Measurements from ENCODE around the gene AASDH. TPM values are rescaled to one million over a fixed set of nuclear protein-coding genes. Genes with fewer than 3 reads are reported as not detected.

Gene AASDH
- polyA plus RNA-seq, 1 of the 3 experiments (the other 2 are of a cell fraction): 4.4 TPM

DNA sequence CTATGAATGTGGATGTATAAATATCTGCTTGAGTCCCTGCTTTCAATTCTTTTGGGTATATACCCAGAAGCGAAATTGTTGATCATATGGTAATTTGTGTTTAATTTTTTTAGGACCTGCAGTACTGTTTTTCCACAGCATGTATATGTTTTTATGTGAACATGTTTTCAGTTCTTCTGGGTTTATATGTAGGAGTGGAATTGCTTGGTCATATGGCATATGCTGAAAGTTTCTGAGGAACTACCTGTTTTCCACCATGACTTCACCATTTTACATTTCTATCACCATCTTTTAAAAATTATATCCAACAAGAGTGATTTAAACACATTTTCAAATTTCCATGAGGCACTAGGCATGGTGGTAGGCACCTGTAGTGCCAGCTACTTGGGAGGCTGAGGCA is 39.9 kb upstream of the AASDH start:
- Histone ChIP-seq H3K9me2 (no peaks in the 10 kb centered on the region), H3K27me3 (ENCODE audit: insufficient read depth) (no peaks in the 10 kb centered on the region), H3K4me1 (ENCODE audit: control insufficient read depth in 1 of 2, insufficient read depth in 2 of 2, low read depth in 1 of 2, low read length in 1 of 2) (no peaks in the 10 kb centered on the region; a peak in 1 of 4 replicates), H3K9me3 (no peaks in the 10 kb centered on the region), H3K36me3 (replicated peaks in 1 of 2; ENCODE audit: control insufficient read depth in 1 of 2, insufficient read depth in 2 of 2, low read length in 1 of 2) (no peaks in the 10 kb centered on the region), H3K4me3 (ENCODE audit: low read depth in 2 of 2, low read length in 1 of 2) (no peak overlapping the region), H3K27ac (ENCODE audit: low read depth in 2 of 2, low read length in 1 of 2) (no peak overlapping the region), H3K79me2 (ENCODE audit: insufficient read depth) (peaks cover 89% of the 10 kb centered on the region), H2AFZ (ENCODE audit: low read depth) (no peak overlapping the region), H3F3A (replicated peaks; ENCODE audit: insufficient read depth) (peaks cover 10% of the 10 kb centered on the region), H4K20me1 (ENCODE audit: insufficient read depth) (no peaks in the 10 kb centered on the region), H3K4me2 (no peak overlapping the region), H3K9ac (no peak overlapping the region)
- DNase-seq: no peak
- CTCF ChIA-PET: no interaction called here
- TF ChIP-seq SIN3A (IDR thresholded peaks at IDR 0.05; ENCODE audit: borderline replicate concordance, low read depth, low read length) (no peak), MEF2A (IDR thresholded peaks at IDR 0.05; ENCODE audit: borderline replicate concordance, low read depth) (no peak), TEAD4 (IDR thresholded peaks at IDR 0.05; ENCODE audit: borderline replicate concordance, insufficient read depth) (no peak), FOSL2 (IDR thresholded peaks at IDR 0.05; ENCODE audit: borderline replicate concordance, low read depth) (no peak), MXI1 (IDR thresholded peaks at IDR 0.05; ENCODE audit: low read depth, low read length) (no peak), EP300 (IDR thresholded peaks at IDR 0.05; ENCODE audit: borderline replicate concordance in 1 of 2, low read depth in 1 of 2, low read length in 1 of 2) (no peak), NRF1 (IDR thresholded peaks at IDR 0.05; ENCODE audit: low read depth, low read length) (no peak), EZH2phosphoT487 (IDR thresholded peaks at IDR 0.05; ENCODE audit: borderline replicate concordance, low read depth) (no peak)
- TF ChIP-seq, protein P1, sequence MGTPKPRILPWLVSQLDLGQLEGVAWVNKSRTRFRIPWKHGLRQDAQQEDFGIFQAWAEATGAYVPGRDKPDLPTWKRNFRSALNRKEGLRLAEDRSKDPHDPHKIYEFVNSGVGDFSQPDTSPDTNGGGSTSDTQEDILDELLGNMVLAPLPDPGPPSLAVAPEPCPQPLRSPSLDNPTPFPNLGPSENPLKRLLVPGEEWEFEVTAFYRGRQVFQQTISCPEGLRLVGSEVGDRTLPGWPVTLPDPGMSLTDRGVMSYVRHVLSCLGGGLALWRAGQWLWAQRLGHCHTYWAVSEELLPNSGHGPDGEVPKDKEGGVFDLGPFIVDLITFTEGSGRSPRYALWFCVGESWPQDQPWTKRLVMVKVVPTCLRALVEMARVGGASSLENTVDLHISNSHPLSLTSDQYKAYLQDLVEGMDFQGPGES (IDR thresholded peaks at IDR 0.05; ENCODE audit: low read depth, low read length): no peak
- TF ChIP-seq, protein P2, sequence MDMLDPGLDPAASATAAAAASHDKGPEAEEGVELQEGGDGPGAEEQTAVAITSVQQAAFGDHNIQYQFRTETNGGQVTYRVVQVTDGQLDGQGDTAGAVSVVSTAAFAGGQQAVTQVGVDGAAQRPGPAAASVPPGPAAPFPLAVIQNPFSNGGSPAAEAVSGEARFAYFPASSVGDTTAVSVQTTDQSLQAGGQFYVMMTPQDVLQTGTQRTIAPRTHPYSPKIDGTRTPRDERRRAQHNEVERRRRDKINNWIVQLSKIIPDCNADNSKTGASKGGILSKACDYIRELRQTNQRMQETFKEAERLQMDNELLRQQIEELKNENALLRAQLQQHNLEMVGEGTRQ (IDR thresholded peaks at IDR 0.05; ENCODE audit: borderline replicate concordance, low read depth, low read length): no peak
- TF ChIP-seq, protein P3, sequence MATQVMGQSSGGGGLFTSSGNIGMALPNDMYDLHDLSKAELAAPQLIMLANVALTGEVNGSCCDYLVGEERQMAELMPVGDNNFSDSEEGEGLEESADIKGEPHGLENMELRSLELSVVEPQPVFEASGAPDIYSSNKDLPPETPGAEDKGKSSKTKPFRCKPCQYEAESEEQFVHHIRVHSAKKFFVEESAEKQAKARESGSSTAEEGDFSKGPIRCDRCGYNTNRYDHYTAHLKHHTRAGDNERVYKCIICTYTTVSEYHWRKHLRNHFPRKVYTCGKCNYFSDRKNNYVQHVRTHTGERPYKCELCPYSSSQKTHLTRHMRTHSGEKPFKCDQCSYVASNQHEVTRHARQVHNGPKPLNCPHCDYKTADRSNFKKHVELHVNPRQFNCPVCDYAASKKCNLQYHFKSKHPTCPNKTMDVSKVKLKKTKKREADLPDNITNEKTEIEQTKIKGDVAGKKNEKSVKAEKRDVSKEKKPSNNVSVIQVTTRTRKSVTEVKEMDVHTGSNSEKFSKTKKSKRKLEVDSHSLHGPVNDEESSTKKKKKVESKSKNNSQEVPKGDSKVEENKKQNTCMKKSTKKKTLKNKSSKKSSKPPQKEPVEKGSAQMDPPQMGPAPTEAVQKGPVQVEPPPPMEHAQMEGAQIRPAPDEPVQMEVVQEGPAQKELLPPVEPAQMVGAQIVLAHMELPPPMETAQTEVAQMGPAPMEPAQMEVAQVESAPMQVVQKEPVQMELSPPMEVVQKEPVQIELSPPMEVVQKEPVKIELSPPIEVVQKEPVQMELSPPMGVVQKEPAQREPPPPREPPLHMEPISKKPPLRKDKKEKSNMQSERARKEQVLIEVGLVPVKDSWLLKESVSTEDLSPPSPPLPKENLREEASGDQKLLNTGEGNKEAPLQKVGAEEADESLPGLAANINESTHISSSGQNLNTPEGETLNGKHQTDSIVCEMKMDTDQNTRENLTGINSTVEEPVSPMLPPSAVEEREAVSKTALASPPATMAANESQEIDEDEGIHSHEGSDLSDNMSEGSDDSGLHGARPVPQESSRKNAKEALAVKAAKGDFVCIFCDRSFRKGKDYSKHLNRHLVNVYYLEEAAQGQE (IDR thresholded peaks at IDR 0.05; ENCODE audit: low read depth, low read length): no peak
- POLR2A ChIA-PET: no interaction called here
- 97% methylated on average over 1 of the region's 1 CpG for WGBS (ENCODE audit: low lambda C conversion rate)
